Panc1 (cell line): ENCODE results near the gene GRHL3. TPM values are rescaled to one million over a fixed set of nuclear protein-coding genes. Genes with fewer than 3 reads are reported as not detected.

ENCODE experiments used
- ATAC-seq: fragments of 200-7000 bp; cut with Tn5 transposase; 2 replicates; pipeline ENCODE4 v1.9.1; 2020; ENCODE audit warnings: mild to moderate bottlenecking, moderate library complexity
- BruUV-seq: library from RNA; stranded (reverse); fragments of 400-500 nt; replicated peaks from 2 replicates; lab custom pipeline; 2021; lab: Mats Ljungman, UMichigan
- CTCF ChIA-PET: fragments of 300-600 bp; sonication (Branson Sonifier 250); formaldehyde crosslinking; loops from one replicate; lab custom pipeline; 2022; ENCODE audit warnings: antibody characterized with exemption; lab: Charles Lee
- POLR2A ChIA-PET: fragments of 300-600 bp; sonication (Branson Sonifier 250); formaldehyde crosslinking; loops from one replicate; lab custom pipeline; 2022; ENCODE audit warnings: antibody characterized with exemption; lab: Charles Lee
- DNase-seq: peaks from one replicate; pipeline ENCODE4 v3.0.0-alpha.2; 2010; ENCODE audit warnings: low read depth, low spot score
- H3K27ac ChIP-seq: 2 replicates; pipeline ENCODE4 v1.5.1; 2011; ENCODE audit warnings: mild to moderate bottlenecking, low read length, inconsistent platforms
- H3K27me3 ChIP-seq: fragments of 200-500 bp; sonication (Bioruptor generic); 2 replicates; pipeline ENCODE4 v1.6.0; 2014; ENCODE audit warnings: low read length, inconsistent platforms; ENCODE audit not compliant: control insufficient read depth, insufficient read depth
- H3K36me3 ChIP-seq: fragments of 200-500 bp; sonication (Bioruptor generic); 2 replicates; pipeline ENCODE4 v1.5.1; 2014; ENCODE audit warnings: inconsistent platforms, mild to moderate bottlenecking, low read length, moderate library complexity; ENCODE audit not compliant: control insufficient read depth, insufficient read depth
- H3K4me1 ChIP-seq: 2 replicates; pipeline ENCODE4 v1.5.1; 2011; ENCODE audit warnings: inconsistent platforms, mild to moderate bottlenecking, low read length, moderate library complexity; ENCODE audit not compliant: control insufficient read depth, insufficient read depth
- H3K4me3 ChIP-seq, 2 experiments: 2 replicates each; pipeline ENCODE4 v1.5.1; 2011 to 2012; ENCODE audit warnings: low read depth in 2 of 2, low read length in 2 of 2, mild to moderate bottlenecking in 2 of 2, inconsistent platforms in 1 of 2, moderate library complexity in 1 of 2
- H3K9me3 ChIP-seq: fragments of 200-500 bp; sonication (Bioruptor generic); 2 replicates; pipeline ENCODE4 v1.5.1; 2014; ENCODE audit warnings: low read depth, mild to moderate bottlenecking, inconsistent platforms, low read length, moderate library complexity; ENCODE audit not compliant: control insufficient read depth, insufficient read depth
- POLR2AphosphoS5 ChIP-seq: IDR thresholded peaks from 2 replicates; pipeline ENCODE4 v1.6.1; 2012; ENCODE audit warnings: mild to moderate bottlenecking, low read depth, low read length, moderate library complexity
- SIN3A ChIP-seq: IDR thresholded peaks from 2 replicates; pipeline ENCODE4 v1.6.1; 2012; ENCODE audit warnings: low read depth, mild to moderate bottlenecking, low read length, moderate library complexity, borderline replicate concordance; ENCODE audit not compliant: insufficient read depth
- TCF7L2 ChIP-seq: IDR thresholded peaks from 2 replicates; pipeline ENCODE4 v1.6.1; 2011; ENCODE audit warnings: mild to moderate bottlenecking, low read depth, low read length, inconsistent platforms
- in situ Hi-C: cut with HindIII; loops from 2 replicates; pipeline ENCODE4 v1.10.0; 2016; ENCODE audit warnings: low sequenced_read_pairs, low pct_unique_long_range_greater_than_20kb
- intact Hi-C: fragments of 100-400 bp; cut with micrococcal nuclease; formaldehyde crosslinking; loops from one replicate; pipeline ENCODE4 v1.10.0; 2022; ENCODE audit not compliant: unreplicated experiment
- total RNA-seq: library from RNA; stranded (reverse); gene quantifications from one replicate; pipeline ENCODE4 v1.2.1, GENCODE V29; 2021; ENCODE audit not compliant: unreplicated experiment
- TF ChIP-seq, protein P1 (sequence below): fragments of 450-650 bp; IDR thresholded peaks from 2 replicates; pipeline ENCODE4 v1.5.1; 2017; ENCODE audit warnings: mild to moderate bottlenecking
- TF ChIP-seq, protein P2 (sequence below), 2 experiments: IDR thresholded peaks; 2 replicates each; pipeline ENCODE4 v1.6.1; 2011 to 2012; ENCODE audit warnings: low read depth in 2 of 2, control low read depth in 1 of 2, low read length in 1 of 2, mild to moderate bottlenecking in 1 of 2, moderate library complexity in 1 of 2; ENCODE audit not compliant: insufficient read depth in 1 of 2

Gene GRHL3
- total RNA-seq, 1 experiment from 2014 or later = 16.7 TPM

DNA sequence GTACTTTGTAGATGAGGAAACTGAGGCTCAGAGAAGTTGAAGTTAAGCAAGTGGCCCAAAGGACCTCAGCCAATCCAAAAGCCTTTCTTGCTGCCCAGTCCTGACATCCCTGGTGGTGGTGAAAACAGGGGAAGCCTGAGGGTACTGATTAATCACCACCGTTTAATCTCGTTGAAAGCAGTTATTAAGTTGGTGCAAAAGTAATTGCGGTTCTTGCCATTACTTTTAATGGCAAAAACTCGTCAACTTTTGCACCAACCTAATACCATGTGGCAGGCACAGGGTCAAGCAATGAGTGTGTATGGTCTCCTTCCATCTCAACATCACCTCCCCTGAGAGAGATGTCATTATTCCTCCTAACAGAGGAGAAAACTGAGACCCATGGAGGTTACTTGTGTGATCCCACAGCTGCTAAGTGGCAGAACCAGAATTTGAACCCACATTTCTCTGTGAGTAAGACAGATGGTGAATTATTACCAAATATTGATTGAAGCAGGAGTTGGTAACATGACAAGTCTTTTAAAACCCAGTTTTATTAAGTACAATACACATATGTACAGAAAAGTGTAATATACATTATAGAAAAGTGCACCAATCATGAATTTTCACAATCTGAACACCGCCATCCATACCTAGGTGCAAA is 39.4 kb upstream of the GRHL3 start:
- no peak overlapping the region for H3K27ac ChIP-seq
- H3K4me1 ChIP-seq = peaks cover 24% of the 10 kb centered on the region
- ChIA-PET CTCF (no interaction called here), POLR2A (no interaction called here)
- H3K27me3 ChIP-seq = no peaks in the 10 kb centered on the region
- TF ChIP-seq POLR2AphosphoS5 (no peak), SIN3A (no peak), TCF7L2 (no peak)
- TF ChIP-seq, protein P1, sequence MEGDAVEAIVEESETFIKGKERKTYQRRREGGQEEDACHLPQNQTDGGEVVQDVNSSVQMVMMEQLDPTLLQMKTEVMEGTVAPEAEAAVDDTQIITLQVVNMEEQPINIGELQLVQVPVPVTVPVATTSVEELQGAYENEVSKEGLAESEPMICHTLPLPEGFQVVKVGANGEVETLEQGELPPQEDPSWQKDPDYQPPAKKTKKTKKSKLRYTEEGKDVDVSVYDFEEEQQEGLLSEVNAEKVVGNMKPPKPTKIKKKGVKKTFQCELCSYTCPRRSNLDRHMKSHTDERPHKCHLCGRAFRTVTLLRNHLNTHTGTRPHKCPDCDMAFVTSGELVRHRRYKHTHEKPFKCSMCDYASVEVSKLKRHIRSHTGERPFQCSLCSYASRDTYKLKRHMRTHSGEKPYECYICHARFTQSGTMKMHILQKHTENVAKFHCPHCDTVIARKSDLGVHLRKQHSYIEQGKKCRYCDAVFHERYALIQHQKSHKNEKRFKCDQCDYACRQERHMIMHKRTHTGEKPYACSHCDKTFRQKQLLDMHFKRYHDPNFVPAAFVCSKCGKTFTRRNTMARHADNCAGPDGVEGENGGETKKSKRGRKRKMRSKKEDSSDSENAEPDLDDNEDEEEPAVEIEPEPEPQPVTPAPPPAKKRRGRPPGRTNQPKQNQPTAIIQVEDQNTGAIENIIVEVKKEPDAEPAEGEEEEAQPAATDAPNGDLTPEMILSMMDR = no peak
- TF ChIP-seq, protein P2, sequence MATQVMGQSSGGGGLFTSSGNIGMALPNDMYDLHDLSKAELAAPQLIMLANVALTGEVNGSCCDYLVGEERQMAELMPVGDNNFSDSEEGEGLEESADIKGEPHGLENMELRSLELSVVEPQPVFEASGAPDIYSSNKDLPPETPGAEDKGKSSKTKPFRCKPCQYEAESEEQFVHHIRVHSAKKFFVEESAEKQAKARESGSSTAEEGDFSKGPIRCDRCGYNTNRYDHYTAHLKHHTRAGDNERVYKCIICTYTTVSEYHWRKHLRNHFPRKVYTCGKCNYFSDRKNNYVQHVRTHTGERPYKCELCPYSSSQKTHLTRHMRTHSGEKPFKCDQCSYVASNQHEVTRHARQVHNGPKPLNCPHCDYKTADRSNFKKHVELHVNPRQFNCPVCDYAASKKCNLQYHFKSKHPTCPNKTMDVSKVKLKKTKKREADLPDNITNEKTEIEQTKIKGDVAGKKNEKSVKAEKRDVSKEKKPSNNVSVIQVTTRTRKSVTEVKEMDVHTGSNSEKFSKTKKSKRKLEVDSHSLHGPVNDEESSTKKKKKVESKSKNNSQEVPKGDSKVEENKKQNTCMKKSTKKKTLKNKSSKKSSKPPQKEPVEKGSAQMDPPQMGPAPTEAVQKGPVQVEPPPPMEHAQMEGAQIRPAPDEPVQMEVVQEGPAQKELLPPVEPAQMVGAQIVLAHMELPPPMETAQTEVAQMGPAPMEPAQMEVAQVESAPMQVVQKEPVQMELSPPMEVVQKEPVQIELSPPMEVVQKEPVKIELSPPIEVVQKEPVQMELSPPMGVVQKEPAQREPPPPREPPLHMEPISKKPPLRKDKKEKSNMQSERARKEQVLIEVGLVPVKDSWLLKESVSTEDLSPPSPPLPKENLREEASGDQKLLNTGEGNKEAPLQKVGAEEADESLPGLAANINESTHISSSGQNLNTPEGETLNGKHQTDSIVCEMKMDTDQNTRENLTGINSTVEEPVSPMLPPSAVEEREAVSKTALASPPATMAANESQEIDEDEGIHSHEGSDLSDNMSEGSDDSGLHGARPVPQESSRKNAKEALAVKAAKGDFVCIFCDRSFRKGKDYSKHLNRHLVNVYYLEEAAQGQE (IDR thresholded peaks at IDR 0.05; ENCODE audit: insufficient read depth in 1 of 2, low read depth in 2 of 2, low read length in 1 of 2) = no peak
- DNase-seq (no peak), ATAC-seq (no peak)
- intact Hi-C loops (no loop called here), in situ Hi-C loops (no loop called here)
- no peak overlapping the region for H3K4me3 ChIP-seq
- no peaks in the 10 kb centered on the region for H3K36me3 ChIP-seq
- no peaks in the 10 kb centered on the region for H3K9me3 ChIP-seq
- BruUV-seq = no TSS peak

DNA sequence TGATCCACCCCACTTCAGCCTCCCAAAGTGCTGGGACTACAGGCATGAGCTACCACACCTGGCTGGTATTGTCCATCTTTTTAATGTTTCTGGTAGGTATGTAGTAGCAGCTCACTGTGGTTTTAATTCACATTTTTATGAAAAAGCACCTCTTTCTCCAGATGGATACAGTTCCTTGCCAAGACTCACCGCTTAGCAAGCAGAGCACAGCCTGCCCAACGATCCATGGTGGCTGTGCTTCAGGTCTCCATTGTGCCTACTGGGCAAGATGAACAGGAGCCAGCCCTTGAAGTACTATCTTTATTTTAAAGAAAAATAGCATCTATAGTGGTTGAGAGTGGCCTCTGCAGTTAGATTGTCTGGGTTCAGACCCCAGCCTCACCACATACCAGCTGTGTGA is 37.6 kb upstream of the GRHL3 start:
- BruUV-seq = no TSS peak
- TF ChIP-seq, protein P1 = no peak
- TF ChIP-seq POLR2AphosphoS5 = no peak
- no peak for TF ChIP-seq TCF7L2
- no peak for TF ChIP-seq SIN3A
- TF ChIP-seq, protein P2 (IDR thresholded peaks at IDR 0.05; ENCODE audit: insufficient read depth in 1 of 2, low read depth in 2 of 2, low read length in 1 of 2) = no peak
- Histone ChIP-seq H3K27me3 (no peaks in the 10 kb centered on the region), H3K27ac (0 out of 2 replicates have a peak overlapping the region, but pooled peaks have one; percentile 14), H3K4me3 (no peak overlapping the region), H3K4me1 (peaks cover 32% of the 10 kb centered on the region), H3K9me3 (no peaks in the 10 kb centered on the region), H3K36me3 (no peaks in the 10 kb centered on the region)
- ATAC-seq (no peak), DNase-seq (no peak)
- intact Hi-C loops (no loop called here), in situ Hi-C loops (no loop called here)
- CTCF ChIA-PET = no interaction called here
- POLR2A ChIA-PET = interaction anchor here (0.6 to 0.7 kb wide), 2 partner anchors 298 to 347 kb away, joined by 3 to 5 read pairs; no protein-coding TSS in a partner anchor
